Measurements from ENCODE around the gene SCGB1A1. TPM values are rescaled to one million over a fixed set of nuclear protein-coding genes. Genes with fewer than 3 reads are reported as not detected.

Gene SCGB1A1
- polyA plus RNA-seq, 1 donor from 2014 or later, result not detected

DNA sequence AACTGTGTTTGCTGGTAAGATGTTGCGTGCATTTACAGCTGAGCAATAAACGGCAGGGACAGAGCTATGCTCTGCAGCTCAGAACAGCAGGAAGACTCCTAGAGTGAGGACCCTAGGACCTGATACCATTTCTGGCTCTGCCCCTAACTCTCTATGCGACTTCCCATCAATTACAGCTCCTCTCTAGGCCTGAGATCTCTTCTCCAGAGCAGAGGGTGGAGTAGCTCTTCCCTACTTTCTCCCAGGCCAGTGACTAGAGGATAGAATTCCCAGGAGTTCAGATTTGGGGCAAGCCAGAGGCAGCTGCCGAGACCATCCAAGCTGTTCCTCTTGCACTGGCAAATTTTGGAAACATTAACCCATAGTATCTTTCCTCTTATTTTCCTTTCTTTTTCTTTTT lies 12.8 kb upstream of the SCGB1A1 start:
- no peak overlapping the region for H3K4me2 ChIP-seq (ENCODE audit: low read length)
- H2AFZ ChIP-seq (ENCODE audit: low read depth, low read length), result no peak overlapping the region
- no peak overlapping the region for H3K4me3 ChIP-seq (ENCODE audit: low read length)
- no peaks in the 10 kb centered on the region for H3K9me2 ChIP-seq (ENCODE audit: insufficient read depth, low read length)
- no peaks in the 10 kb centered on the region for H3K9me3 ChIP-seq (ENCODE audit: low read length)
- no peak overlapping the region for H3K27ac ChIP-seq (ENCODE audit: low read length)
- no peaks in the 10 kb centered on the region for H3F3A ChIP-seq (ENCODE audit: insufficient read depth, low read length, poor library complexity, severe bottlenecking)
- no peaks in the 10 kb centered on the region for H3K27me3 ChIP-seq (ENCODE audit: insufficient read depth, low read depth, low read length)
- no peaks in the 10 kb centered on the region for H3K36me3 ChIP-seq (ENCODE audit: insufficient read depth, low read length)
- no peaks in the 10 kb centered on the region for H3K79me2 ChIP-seq (replicated peaks; ENCODE audit: insufficient read depth, low read length)
- TF ChIP-seq, protein P1, sequence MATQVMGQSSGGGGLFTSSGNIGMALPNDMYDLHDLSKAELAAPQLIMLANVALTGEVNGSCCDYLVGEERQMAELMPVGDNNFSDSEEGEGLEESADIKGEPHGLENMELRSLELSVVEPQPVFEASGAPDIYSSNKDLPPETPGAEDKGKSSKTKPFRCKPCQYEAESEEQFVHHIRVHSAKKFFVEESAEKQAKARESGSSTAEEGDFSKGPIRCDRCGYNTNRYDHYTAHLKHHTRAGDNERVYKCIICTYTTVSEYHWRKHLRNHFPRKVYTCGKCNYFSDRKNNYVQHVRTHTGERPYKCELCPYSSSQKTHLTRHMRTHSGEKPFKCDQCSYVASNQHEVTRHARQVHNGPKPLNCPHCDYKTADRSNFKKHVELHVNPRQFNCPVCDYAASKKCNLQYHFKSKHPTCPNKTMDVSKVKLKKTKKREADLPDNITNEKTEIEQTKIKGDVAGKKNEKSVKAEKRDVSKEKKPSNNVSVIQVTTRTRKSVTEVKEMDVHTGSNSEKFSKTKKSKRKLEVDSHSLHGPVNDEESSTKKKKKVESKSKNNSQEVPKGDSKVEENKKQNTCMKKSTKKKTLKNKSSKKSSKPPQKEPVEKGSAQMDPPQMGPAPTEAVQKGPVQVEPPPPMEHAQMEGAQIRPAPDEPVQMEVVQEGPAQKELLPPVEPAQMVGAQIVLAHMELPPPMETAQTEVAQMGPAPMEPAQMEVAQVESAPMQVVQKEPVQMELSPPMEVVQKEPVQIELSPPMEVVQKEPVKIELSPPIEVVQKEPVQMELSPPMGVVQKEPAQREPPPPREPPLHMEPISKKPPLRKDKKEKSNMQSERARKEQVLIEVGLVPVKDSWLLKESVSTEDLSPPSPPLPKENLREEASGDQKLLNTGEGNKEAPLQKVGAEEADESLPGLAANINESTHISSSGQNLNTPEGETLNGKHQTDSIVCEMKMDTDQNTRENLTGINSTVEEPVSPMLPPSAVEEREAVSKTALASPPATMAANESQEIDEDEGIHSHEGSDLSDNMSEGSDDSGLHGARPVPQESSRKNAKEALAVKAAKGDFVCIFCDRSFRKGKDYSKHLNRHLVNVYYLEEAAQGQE (IDR thresholded peaks at IDR 0.05; ENCODE audit: borderline replicate concordance), result no peak
- no peak for TF ChIP-seq MXI1 (conservative IDR thresholded peaks at IDR 0.05; ENCODE audit: poor library complexity, severe bottlenecking)
- TF ChIP-seq POLR2AphosphoS5 (IDR thresholded peaks at IDR 0.05), result no peak
- no peak for TF ChIP-seq EP300 (conservative IDR thresholded peaks at IDR 0.05; ENCODE audit: poor library complexity, severe bottlenecking)
- no peak for TF ChIP-seq TAF1 (IDR thresholded peaks at IDR 0.05; ENCODE audit: low read depth)
- TF ChIP-seq SMC3 (conservative IDR thresholded peaks at IDR 0.05; ENCODE audit: poor library complexity), result no peak
- TF ChIP-seq RAD21 (conservative IDR thresholded peaks at IDR 0.05), result no peak
- TF ChIP-seq EZH2 (IDR thresholded peaks at IDR 0.05; ENCODE audit: borderline replicate concordance, insufficient read depth, low read length, poor library complexity, severe bottlenecking), result no peak
- TF ChIP-seq, protein P2, sequence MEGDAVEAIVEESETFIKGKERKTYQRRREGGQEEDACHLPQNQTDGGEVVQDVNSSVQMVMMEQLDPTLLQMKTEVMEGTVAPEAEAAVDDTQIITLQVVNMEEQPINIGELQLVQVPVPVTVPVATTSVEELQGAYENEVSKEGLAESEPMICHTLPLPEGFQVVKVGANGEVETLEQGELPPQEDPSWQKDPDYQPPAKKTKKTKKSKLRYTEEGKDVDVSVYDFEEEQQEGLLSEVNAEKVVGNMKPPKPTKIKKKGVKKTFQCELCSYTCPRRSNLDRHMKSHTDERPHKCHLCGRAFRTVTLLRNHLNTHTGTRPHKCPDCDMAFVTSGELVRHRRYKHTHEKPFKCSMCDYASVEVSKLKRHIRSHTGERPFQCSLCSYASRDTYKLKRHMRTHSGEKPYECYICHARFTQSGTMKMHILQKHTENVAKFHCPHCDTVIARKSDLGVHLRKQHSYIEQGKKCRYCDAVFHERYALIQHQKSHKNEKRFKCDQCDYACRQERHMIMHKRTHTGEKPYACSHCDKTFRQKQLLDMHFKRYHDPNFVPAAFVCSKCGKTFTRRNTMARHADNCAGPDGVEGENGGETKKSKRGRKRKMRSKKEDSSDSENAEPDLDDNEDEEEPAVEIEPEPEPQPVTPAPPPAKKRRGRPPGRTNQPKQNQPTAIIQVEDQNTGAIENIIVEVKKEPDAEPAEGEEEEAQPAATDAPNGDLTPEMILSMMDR (IDR thresholded peaks at IDR 0.05; ENCODE audit: poor library complexity, severe bottlenecking), result no peak
- H3K9ac ChIP-seq (ENCODE audit: low read length), result no peak overlapping the region
- H4K20me1 ChIP-seq (ENCODE audit: insufficient read depth), result no peaks in the 10 kb centered on the region

DNA sequence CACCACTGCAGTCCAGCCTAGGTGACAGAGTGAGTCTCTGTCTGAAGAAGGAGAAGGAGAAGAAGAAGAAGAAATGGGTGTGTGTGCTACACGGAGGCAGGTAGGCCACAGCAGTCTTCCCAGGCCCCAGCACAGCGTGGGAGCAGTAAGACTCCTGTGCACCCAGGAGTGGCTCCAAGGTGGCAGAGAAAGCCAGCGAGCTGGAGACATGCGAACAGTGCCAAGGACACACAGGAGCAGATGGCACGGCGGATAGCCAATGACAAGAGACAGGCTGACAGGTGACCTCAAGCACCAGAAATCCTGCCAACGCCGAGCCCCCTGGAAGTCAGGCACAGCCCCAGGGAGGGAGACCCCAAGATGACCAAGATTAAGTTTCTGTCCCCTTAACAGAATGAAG lies 9.0 kb upstream of the SCGB1A1 start:
- Histone ChIP-seq H3K79me2 (replicated peaks; ENCODE audit: insufficient read depth, low read length) (no peaks in the 10 kb centered on the region), H3K27me3 (ENCODE audit: insufficient read depth, low read depth, low read length) (no peaks in the 10 kb centered on the region), H3K9me3 (ENCODE audit: low read length) (no peaks in the 10 kb centered on the region), H3K9ac (ENCODE audit: low read length) (no peak overlapping the region), H3K9me2 (ENCODE audit: insufficient read depth, low read length) (no peaks in the 10 kb centered on the region), H3K4me3 (ENCODE audit: low read length) (no peak overlapping the region), H3F3A (ENCODE audit: insufficient read depth, low read length, poor library complexity, severe bottlenecking) (no peaks in the 10 kb centered on the region), H3K4me2 (ENCODE audit: low read length) (no peak overlapping the region), H4K20me1 (ENCODE audit: insufficient read depth) (no peaks in the 10 kb centered on the region), H3K36me3 (ENCODE audit: insufficient read depth, low read length) (no peaks in the 10 kb centered on the region), H2AFZ (ENCODE audit: low read depth, low read length) (no peak overlapping the region), H3K27ac (ENCODE audit: low read length) (no peak overlapping the region)
- no peak for TF ChIP-seq MXI1 (conservative IDR thresholded peaks at IDR 0.05; ENCODE audit: poor library complexity, severe bottlenecking)
- TF ChIP-seq, protein P1 (IDR thresholded peaks at IDR 0.05; ENCODE audit: borderline replicate concordance), result no peak
- TF ChIP-seq TAF1 (IDR thresholded peaks at IDR 0.05; ENCODE audit: low read depth), result no peak
- no peak for TF ChIP-seq SMC3 (conservative IDR thresholded peaks at IDR 0.05; ENCODE audit: poor library complexity)
- TF ChIP-seq EZH2 (IDR thresholded peaks at IDR 0.05; ENCODE audit: borderline replicate concordance, insufficient read depth, low read length, poor library complexity, severe bottlenecking), result no peak
- TF ChIP-seq RAD21 (conservative IDR thresholded peaks at IDR 0.05), result no peak
- TF ChIP-seq EP300 (conservative IDR thresholded peaks at IDR 0.05; ENCODE audit: poor library complexity, severe bottlenecking), result no peak
- TF ChIP-seq, protein P2 (IDR thresholded peaks at IDR 0.05; ENCODE audit: poor library complexity, severe bottlenecking), result no peak
- no peak for TF ChIP-seq POLR2AphosphoS5 (IDR thresholded peaks at IDR 0.05)

All from neural cell (in vitro differentiated cells).